Measurements from ENCODE around the gene NPIPA1.
"Not testable (repeated sequence)": the region's sequence is repeated elsewhere in the genome, so short reads cannot be mapped to it uniquely, and the experiment has no call there.

DNA sequence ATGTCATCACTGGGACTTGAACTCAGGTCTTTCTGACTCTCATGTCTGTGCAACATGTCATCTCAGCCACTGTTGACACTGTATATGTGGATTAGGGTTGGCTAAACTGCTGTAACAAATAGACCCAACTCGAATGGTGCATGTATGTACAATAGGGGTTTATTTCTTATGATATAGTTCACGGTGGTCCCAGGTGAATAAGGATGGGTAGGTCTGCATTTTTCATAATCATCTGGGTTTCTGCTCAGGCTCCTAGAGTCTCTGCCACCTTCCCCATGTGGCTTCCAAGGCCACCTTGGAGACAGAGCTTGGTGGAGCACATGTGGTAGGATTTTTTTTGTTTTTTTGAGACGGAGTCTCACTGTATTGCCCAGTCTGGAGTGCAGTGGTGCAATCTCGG lies 27.5 kb upstream of the NPIPA1 start:
- TF ChIP-seq ZNF547 (CRISPR knock-in tag; IDR thresholded peaks at IDR 0.05); MIXL1 (CRISPR knock-in tag; IDR thresholded peaks at IDR 0.05); TCF7L2 (IDR thresholded peaks at IDR 0.05; ENCODE audit: low read depth, low read length); TP53 (CRISPR knock-in tag; conservative IDR thresholded peaks at IDR 0.05); ZNF484 (CRISPR knock-in tag; IDR thresholded peaks at IDR 0.05; ENCODE audit: borderline replicate concordance, low read depth); ZFP62 (CRISPR knock-in tag; IDR thresholded peaks at IDR 0.05); BHLHE40 (IDR thresholded peaks at IDR 0.05; ENCODE audit: low read length): not testable (repeated sequence)
- TF ChIP-seq, protein P1, sequence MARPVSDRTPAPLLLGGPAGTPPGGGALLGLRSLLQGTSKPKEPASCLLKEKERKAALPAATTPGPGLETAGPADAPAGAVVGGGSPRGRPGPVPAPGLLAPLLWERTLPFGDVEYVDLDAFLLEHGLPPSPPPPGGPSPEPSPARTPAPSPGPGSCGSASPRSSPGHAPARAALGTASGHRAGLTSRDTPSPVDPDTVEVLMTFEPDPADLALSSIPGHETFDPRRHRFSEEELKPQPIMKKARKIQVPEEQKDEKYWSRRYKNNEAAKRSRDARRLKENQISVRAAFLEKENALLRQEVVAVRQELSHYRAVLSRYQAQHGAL (CRISPR knock-in tag; IDR thresholded peaks at IDR 0.05; ENCODE audit: not compliant biosample characterization), result not testable (repeated sequence)
- TF ChIP-seq, protein P2, sequence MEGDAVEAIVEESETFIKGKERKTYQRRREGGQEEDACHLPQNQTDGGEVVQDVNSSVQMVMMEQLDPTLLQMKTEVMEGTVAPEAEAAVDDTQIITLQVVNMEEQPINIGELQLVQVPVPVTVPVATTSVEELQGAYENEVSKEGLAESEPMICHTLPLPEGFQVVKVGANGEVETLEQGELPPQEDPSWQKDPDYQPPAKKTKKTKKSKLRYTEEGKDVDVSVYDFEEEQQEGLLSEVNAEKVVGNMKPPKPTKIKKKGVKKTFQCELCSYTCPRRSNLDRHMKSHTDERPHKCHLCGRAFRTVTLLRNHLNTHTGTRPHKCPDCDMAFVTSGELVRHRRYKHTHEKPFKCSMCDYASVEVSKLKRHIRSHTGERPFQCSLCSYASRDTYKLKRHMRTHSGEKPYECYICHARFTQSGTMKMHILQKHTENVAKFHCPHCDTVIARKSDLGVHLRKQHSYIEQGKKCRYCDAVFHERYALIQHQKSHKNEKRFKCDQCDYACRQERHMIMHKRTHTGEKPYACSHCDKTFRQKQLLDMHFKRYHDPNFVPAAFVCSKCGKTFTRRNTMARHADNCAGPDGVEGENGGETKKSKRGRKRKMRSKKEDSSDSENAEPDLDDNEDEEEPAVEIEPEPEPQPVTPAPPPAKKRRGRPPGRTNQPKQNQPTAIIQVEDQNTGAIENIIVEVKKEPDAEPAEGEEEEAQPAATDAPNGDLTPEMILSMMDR (CRISPR knock-in tag; IDR thresholded peaks at IDR 0.05), result not testable (repeated sequence)
- TF ChIP-seq, protein P3, sequence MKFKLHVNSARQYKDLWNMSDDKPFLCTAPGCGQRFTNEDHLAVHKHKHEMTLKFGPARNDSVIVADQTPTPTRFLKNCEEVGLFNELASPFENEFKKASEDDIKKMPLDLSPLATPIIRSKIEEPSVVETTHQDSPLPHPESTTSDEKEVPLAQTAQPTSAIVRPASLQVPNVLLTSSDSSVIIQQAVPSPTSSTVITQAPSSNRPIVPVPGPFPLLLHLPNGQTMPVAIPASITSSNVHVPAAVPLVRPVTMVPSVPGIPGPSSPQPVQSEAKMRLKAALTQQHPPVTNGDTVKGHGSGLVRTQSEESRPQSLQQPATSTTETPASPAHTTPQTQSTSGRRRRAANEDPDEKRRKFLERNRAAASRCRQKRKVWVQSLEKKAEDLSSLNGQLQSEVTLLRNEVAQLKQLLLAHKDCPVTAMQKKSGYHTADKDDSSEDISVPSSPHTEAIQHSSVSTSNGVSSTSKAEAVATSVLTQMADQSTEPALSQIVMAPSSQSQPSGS (CRISPR knock-in tag; IDR thresholded peaks at IDR 0.05), result not testable (repeated sequence)
- TF ChIP-seq, protein P4, sequence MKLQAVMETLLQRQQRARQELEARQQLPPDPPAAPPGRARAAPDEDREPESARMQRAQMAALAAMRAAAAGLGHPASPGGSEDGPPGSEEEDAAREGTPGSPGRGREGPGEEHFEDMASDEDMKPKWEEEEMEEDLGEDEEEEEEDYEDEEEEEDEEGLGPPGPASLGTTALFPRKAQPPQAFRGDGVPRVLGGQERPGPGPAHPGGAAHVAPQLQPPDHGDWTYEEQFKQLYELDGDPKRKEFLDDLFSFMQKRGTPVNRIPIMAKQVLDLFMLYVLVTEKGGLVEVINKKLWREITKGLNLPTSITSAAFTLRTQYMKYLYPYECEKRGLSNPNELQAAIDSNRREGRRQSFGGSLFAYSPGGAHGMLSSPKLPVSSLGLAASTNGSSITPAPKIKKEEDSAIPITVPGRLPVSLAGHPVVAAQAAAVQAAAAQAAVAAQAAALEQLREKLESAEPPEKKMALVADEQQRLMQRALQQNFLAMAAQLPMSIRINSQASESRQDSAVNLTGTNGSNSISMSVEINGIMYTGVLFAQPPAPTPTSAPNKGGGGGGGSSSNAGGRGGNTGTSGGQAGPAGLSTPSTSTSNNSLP (IDR thresholded peaks at IDR 0.05; ENCODE audit: low read depth, low read length), result not testable (repeated sequence)
- TF ChIP-seq, protein P5, sequence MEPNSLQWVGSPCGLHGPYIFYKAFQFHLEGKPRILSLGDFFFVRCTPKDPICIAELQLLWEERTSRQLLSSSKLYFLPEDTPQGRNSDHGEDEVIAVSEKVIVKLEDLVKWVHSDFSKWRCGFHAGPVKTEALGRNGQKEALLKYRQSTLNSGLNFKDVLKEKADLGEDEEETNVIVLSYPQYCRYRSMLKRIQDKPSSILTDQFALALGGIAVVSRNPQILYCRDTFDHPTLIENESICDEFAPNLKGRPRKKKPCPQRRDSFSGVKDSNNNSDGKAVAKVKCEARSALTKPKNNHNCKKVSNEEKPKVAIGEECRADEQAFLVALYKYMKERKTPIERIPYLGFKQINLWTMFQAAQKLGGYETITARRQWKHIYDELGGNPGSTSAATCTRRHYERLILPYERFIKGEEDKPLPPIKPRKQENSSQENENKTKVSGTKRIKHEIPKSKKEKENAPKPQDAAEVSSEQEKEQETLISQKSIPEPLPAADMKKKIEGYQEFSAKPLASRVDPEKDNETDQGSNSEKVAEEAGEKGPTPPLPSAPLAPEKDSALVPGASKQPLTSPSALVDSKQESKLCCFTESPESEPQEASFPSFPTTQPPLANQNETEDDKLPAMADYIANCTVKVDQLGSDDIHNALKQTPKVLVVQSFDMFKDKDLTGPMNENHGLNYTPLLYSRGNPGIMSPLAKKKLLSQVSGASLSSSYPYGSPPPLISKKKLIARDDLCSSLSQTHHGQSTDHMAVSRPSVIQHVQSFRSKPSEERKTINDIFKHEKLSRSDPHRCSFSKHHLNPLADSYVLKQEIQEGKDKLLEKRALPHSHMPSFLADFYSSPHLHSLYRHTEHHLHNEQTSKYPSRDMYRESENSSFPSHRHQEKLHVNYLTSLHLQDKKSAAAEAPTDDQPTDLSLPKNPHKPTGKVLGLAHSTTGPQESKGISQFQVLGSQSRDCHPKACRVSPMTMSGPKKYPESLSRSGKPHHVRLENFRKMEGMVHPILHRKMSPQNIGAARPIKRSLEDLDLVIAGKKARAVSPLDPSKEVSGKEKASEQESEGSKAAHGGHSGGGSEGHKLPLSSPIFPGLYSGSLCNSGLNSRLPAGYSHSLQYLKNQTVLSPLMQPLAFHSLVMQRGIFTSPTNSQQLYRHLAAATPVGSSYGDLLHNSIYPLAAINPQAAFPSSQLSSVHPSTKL (CRISPR knock-in tag; IDR thresholded peaks at IDR 0.05), result not testable (repeated sequence)
